HG02610 (cell line): Measurements from ENCODE around the gene ST7.
"Not testable (repeated sequence)": the region's sequence is repeated elsewhere in the genome, so short reads cannot be mapped to it uniquely, and the experiment has no call there.

Experiments
- ATAC-seq: cut with Tn5 transposase; IDR thresholded peaks from one replicate; pipeline ENCODE4 v1.9.1; 2021; ENCODE audit warnings: mild to moderate bottlenecking, moderate library complexity; ENCODE audit not compliant: unreplicated experiment

The ST7 gene

GRCh38 chr7:117120321-117120720 is 167.0 kb downstream of the ST7 start:
- not testable (repeated sequence) for ATAC-seq

GRCh38 chr7:117122036-117122435 is 168.7 kb downstream of the ST7 start:
- not testable (repeated sequence) for ATAC-seq

GRCh38 chr7:117122536-117122935 is 169.2 kb downstream of the ST7 start:
- ATAC-seq = no peak

- no peak for ATAC-seq
Measured at GRCh38 chr7:117123311-117123926, 170.1 kb downstream of the ST7 start.

- ATAC-seq = peak; percentile 93
Measured at GRCh38 chr7:117124591-117125220, 171.4 kb downstream of the ST7 start.

GRCh38 chr7:117126676-117127075 is 173.4 kb downstream of the ST7 start:
- no peak for ATAC-seq

- ATAC-seq = peak; percentile 45
Measured at GRCh38 chr7:117127585-117128168, 174.4 kb downstream of the ST7 start.

- ATAC-seq = no peak
Measured at GRCh38 chr7:117129521-117129955, 176.2 kb downstream of the ST7 start.

GRCh38 chr7:117130262-117130661 is 177.0 kb downstream of the ST7 start:
- ATAC-seq = no peak

GRCh38 chr7:117132321-117133120 is 179.2 kb downstream of the ST7 start:
- no peak for ATAC-seq

- ATAC-seq = no peak
Measured at GRCh38 chr7:117133125-117133524, 179.8 kb downstream of the ST7 start.

GRCh38 chr7:117134411-117134810 is 181.1 kb downstream of the ST7 start:
- ATAC-seq = peak; percentile 2

GRCh38 chr7:117134889-117135552 is 181.7 kb downstream of the ST7 start:
- peak; percentile 69 for ATAC-seq

- peak; percentile 18 for ATAC-seq
Measured at GRCh38 chr7:117135553-117135891, 182.2 kb downstream of the ST7 start.

- no peak for ATAC-seq
Measured at GRCh38 chr7:117137868-117138267, 184.6 kb downstream of the ST7 start.

GRCh38 chr7:117138495-117138894 is 185.2 kb downstream of the ST7 start:
- ATAC-seq = no peak

- no peak for ATAC-seq
Measured at GRCh38 chr7:117138981-117139380, 185.7 kb downstream of the ST7 start.

- ATAC-seq = no peak
Measured at GRCh38 chr7:117139397-117139984, 186.2 kb downstream of the ST7 start.

GRCh38 chr7:117140921-117141320 is 187.6 kb downstream of the ST7 start:
- ATAC-seq = no peak

- no peak for ATAC-seq
Measured at GRCh38 chr7:117143066-117143465, 189.8 kb downstream of the ST7 start.

- no peak for ATAC-seq
Measured at GRCh38 chr7:117143580-117143979, 190.3 kb downstream of the ST7 start.
